Neural cell (in vitro differentiated cells): ENCODE measurements around the gene FYN.

Experiments used
- CTCF ChIP-seq: fragments of 450-650 bp; IDR thresholded peaks from 2 replicates; pipeline ENCODE4 v1.5.1; 2014; ENCODE audit warnings: antibody characterized with exemption, mild to moderate bottlenecking, moderate library complexity; ENCODE audit not compliant: poor library complexity, severe bottlenecking
- EP300 ChIP-seq: fragments of 450-650 bp; conservative IDR thresholded peaks from 2 replicates; pipeline ENCODE4 v1.6.1; 2014; ENCODE audit warnings: antibody characterized with exemption, mild to moderate bottlenecking, moderate library complexity; ENCODE audit not compliant: poor library complexity, severe bottlenecking
- MXI1 ChIP-seq: fragments of 450-650 bp; conservative IDR thresholded peaks from 2 replicates; pipeline ENCODE4 v1.6.1; 2014; ENCODE audit warnings: antibody characterized with exemption, mild to moderate bottlenecking; ENCODE audit not compliant: poor library complexity, severe bottlenecking
- POLR2AphosphoS5 ChIP-seq: IDR thresholded peaks from 2 replicates; pipeline ENCODE4 v1.6.1; 2012
- RAD21 ChIP-seq: fragments of 450-650 bp; conservative IDR thresholded peaks from 2 replicates; pipeline ENCODE4 v1.6.1; 2014; ENCODE audit warnings: antibody characterized with exemption, mild to moderate bottlenecking, moderate library complexity
- TAF1 ChIP-seq: IDR thresholded peaks from 2 replicates; pipeline ENCODE4 v1.6.1; 2012; ENCODE audit warnings: low read depth

- TF ChIP-seq MXI1 (no peak), POLR2AphosphoS5 (no peak), EP300 (no peak), RAD21 (no peak), CTCF (no peak), TAF1 (no peak)
Measured at GRCh38 chr6:111689946-111690345, 183.3 kb downstream of the FYN start.
